HCT116 (cell line): ENCODE results near the gene CLPX. TPM values are rescaled to one million over a fixed set of nuclear protein-coding genes. Genes with fewer than 3 reads are reported as not detected.
A peak's percentile ranks its signal among the peaks of the same experiment; 100 is the strongest.

ENCODE experiments used
- ATAC-seq: fragments of 200-7000 bp; cut with Tn5 transposase; 2 replicates; pipeline ENCODE4 v1.9.1; 2020; ENCODE audit warnings: mild to moderate bottlenecking, moderate library complexity
- BruUV-seq: library from RNA; stranded (reverse); fragments of 400-500 nt; replicated peaks from 2 replicates; lab custom pipeline; 2021; lab: Mats Ljungman, UMichigan
- CTCF ChIA-PET: fragments of 300-600 bp; sonication (Branson Sonifier 250); formaldehyde crosslinking; loops from one replicate; lab custom pipeline; 2021; ENCODE audit warnings: antibody characterized with exemption; lab: Charles Lee
- POLR2A ChIA-PET: fragments of 300-600, 350-600 bp; sonication (Branson Sonifier 250); formaldehyde crosslinking; loops from one replicate; lab custom pipeline; 2021; ENCODE audit warnings: antibody characterized with exemption; lab: Charles Lee
- RAD21 ChIA-PET, 2 experiments: fragments of 300-600 bp; sonication (Branson Sonifier 250); formaldehyde crosslinking; loops; one replicate each; lab custom pipeline; 2023; ENCODE audit warnings: low total read pairs in 2 of 2; ENCODE audit not compliant: uncharacterized antibody in 2 of 2, unreplicated experiment in 2 of 2, low non-redundant PET in 1 of 2; lab: Charles Lee
- DNase-seq: peaks from one replicate; pipeline ENCODE4 v3.0.0-alpha.2; 2010; ENCODE audit warnings: low read depth, low spot score
- H2AFZ ChIP-seq: fragments of 200-600 bp; shearing (Covaris generic), sonication (generic); 2 replicates; pipeline ENCODE4 v1.6.1; 2017; ENCODE audit warnings: low read depth, mixed run types, mixed read lengths, antibody characterized with exemption, low read length; ENCODE audit not compliant: poor library complexity, severe bottlenecking
- H3K27ac ChIP-seq: 2 replicates; pipeline ENCODE4 v1.5.1; 2012; ENCODE audit warnings: low read depth, low read length
- H3K27me3 ChIP-seq: fragments of 200-600 bp; sonication (generic); 2 replicates; pipeline ENCODE4 v1.6.1; 2016; ENCODE audit warnings: mixed run types, low read length, mixed read lengths; ENCODE audit not compliant: insufficient read depth
- H3K36me3 ChIP-seq, 2 experiments: fragments of 200-500 bp in 1 of 2; fragments of 200-600 bp in 1 of 2; sonication (Bioruptor generic) in 1 of 2; sonication (generic) in 1 of 2; 2 replicates each; pipeline versions ENCODE4 v1.5.1 to v1.6.1; 2014 to 2016; ENCODE audit warnings: low read length in 2 of 2, inconsistent platforms in 1 of 2, mixed read lengths in 1 of 2, mixed run types in 1 of 2; ENCODE audit not compliant: insufficient read depth in 2 of 2, control insufficient read depth in 1 of 2
- H3K4me1 ChIP-seq, 2 experiments: fragments of 200-600 bp in 1 of 2; sonication (generic) in 1 of 2; 2 replicates each; pipeline versions ENCODE4 v1.5.1 to v1.6.1; 2012 to 2017; ENCODE audit warnings: low read length in 2 of 2, inconsistent platforms in 1 of 2, mild to moderate bottlenecking in 1 of 2, mixed read lengths in 1 of 2, mixed run types in 1 of 2, moderate library complexity in 1 of 2; ENCODE audit not compliant: insufficient read depth in 2 of 2, control insufficient read depth in 1 of 2
- H3K4me2 ChIP-seq: fragments of 200-600 bp; sonication (generic); 2 replicates; pipeline ENCODE4 v1.6.1; 2017; ENCODE audit warnings: mixed run types, low read length, mixed read lengths
- H3K4me3 ChIP-seq, 2 experiments: fragments of 200-600 bp in 1 of 2; sonication (generic) in 1 of 2; replicated peaks in 1 of 2; 2 replicates each; pipeline ENCODE4 v1.5.1; 2011 to 2016; ENCODE audit warnings: low read length in 2 of 2, control low read depth in 1 of 2, low read depth in 1 of 2, mild to moderate bottlenecking in 1 of 2, mixed read lengths in 1 of 2, mixed run types in 1 of 2
- H3K79me2 ChIP-seq: fragments of 200-600 bp; sonication (generic); 2 replicates; pipeline ENCODE4 v1.6.1; 2017; ENCODE audit warnings: mild to moderate bottlenecking, mixed run types, low read length, moderate library complexity, mixed read lengths; ENCODE audit not compliant: insufficient read depth
- H3K9ac ChIP-seq: fragments of 200-600 bp; sonication (generic); 2 replicates; pipeline ENCODE4 v1.6.1; 2016; ENCODE audit warnings: low read length, mixed read lengths
- H3K9me2 ChIP-seq: fragments of 200-600 bp; sonication (generic), shearing (Covaris generic); 2 replicates; pipeline ENCODE4 v1.6.1; 2017; ENCODE audit warnings: mixed run types, mild to moderate bottlenecking, moderate library complexity; ENCODE audit not compliant: insufficient read depth
- H3K9me3 ChIP-seq, 2 experiments: fragments of 200-500 bp in 1 of 2; fragments of 200-600 bp in 1 of 2; sonication (Bioruptor generic) in 1 of 2; sonication (generic) in 1 of 2; 2 replicates each; pipeline ENCODE4 v1.6.1; 2014 to 2017; ENCODE audit warnings: low read length in 2 of 2, mixed read lengths in 2 of 2, inconsistent platforms in 1 of 2, low read depth in 1 of 2, mild to moderate bottlenecking in 1 of 2, mixed run types in 1 of 2, moderate library complexity in 1 of 2; ENCODE audit not compliant: control insufficient read depth in 1 of 2, insufficient read depth in 1 of 2
- H4K20me1 ChIP-seq: fragments of 200-600 bp; sonication (generic), shearing (Covaris generic); 2 replicates; pipeline ENCODE4 v1.6.1; 2017; ENCODE audit warnings: mixed run types, mild to moderate bottlenecking, moderate library complexity; ENCODE audit not compliant: insufficient read depth
- EGR1 ChIP-seq: IDR thresholded peaks from 2 replicates; pipeline ENCODE4 v1.6.1; 2012; ENCODE audit warnings: low read depth
- EZH2 ChIP-seq: fragments of 200-600 bp; sonication (generic); IDR thresholded peaks from 2 replicates; pipeline ENCODE4 v1.6.1; 2017; ENCODE audit warnings: antibody characterized with exemption, mixed run types
- FOSL1 ChIP-seq: IDR thresholded peaks from 2 replicates; pipeline ENCODE4 v1.6.1; 2012; ENCODE audit warnings: low read depth
- POLR2AphosphoS5 ChIP-seq: IDR thresholded peaks from 2 replicates; pipeline ENCODE4 v1.6.1; 2011; ENCODE audit warnings: mild to moderate bottlenecking, low read depth, low read length, moderate library complexity
- SP1 ChIP-seq: IDR thresholded peaks from 2 replicates; pipeline ENCODE4 v1.6.1; 2012; ENCODE audit warnings: low read depth
- TCF7L2 ChIP-seq: IDR thresholded peaks from 2 replicates; pipeline ENCODE4 v1.7.0; 2011; ENCODE audit warnings: borderline replicate concordance, inconsistent platforms; ENCODE audit not compliant: insufficient read depth, insufficient read length; ENCODE audit errors: extremely low read depth
- intact Hi-C: fragments of 100-400 bp; cut with micrococcal nuclease; formaldehyde crosslinking; loops from 2 replicates; pipeline ENCODE4 v1.10.0; 2022
- total RNA-seq: library from RNA; stranded (reverse); gene quantifications from one replicate; pipeline ENCODE4 v1.2.1, GENCODE V29; 2021; ENCODE audit not compliant: unreplicated experiment
- TF ChIP-seq, protein P1 (sequence below): IDR thresholded peaks from 2 replicates; pipeline ENCODE4 v1.6.1; 2012; ENCODE audit warnings: low read depth

Gene CLPX
- total RNA-seq, 1 experiment from 2014 or later, result 64.1 TPM

DNA sequence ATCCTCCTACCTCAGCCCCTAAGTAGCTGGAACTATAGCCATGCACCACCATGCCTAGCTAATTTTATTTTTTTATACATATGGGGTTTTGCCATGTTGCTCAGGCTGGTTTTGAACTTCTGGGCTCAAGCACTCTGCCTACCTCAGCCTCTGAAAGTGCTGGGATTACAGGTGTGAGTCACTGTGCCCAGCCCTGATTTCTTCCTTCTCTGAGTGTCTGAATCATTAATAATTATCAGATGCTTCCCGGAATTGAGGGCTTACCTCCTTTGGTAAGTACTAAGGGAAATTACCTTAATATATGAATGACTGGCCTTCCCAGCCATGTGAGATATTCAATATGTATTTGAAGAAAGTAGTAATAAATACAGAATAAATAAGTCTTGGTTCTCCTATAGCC lies 7.2 kb downstream of the CLPX start:
- POLR2A ChIA-PET, result no interaction called here
- Histone ChIP-seq H3K79me2 (peaks cover 52% of the 10 kb centered on the region), H3K4me3 (no peak overlapping the region), H3K4me1 (peaks cover 0 to 8% of the 10 kb centered on the region in 2 experiments; a peak in 1 of 4 replicates), H3K36me3 (peaks cover 35 to 37% of the 10 kb centered on the region in 2 experiments), H3K9me2 (no peaks in the 10 kb centered on the region), H2AFZ (no peak overlapping the region), H3K9me3 (no peaks in the 10 kb centered on the region), H3K9ac (no peak overlapping the region), H3K27ac (no peak overlapping the region), H3K4me2 (no peak overlapping the region), H4K20me1 (no peaks in the 10 kb centered on the region), H3K27me3 (no peaks in the 10 kb centered on the region)
- CTCF ChIA-PET, result no interaction called here
- no TSS peak for BruUV-seq
- intact Hi-C loops, result loop anchor here (5.0 kb wide), 1 partner anchor 126 kb away; no protein-coding TSS in a partner anchor
- no peak for ATAC-seq
- RAD21 ChIA-PET, result no interaction called here
- TF ChIP-seq TCF7L2, result no peak
- peak; percentile 25; the same call in 1 of the 2 replicates for TF ChIP-seq FOSL1
- no peak for TF ChIP-seq SP1
- TF ChIP-seq, protein P1, sequence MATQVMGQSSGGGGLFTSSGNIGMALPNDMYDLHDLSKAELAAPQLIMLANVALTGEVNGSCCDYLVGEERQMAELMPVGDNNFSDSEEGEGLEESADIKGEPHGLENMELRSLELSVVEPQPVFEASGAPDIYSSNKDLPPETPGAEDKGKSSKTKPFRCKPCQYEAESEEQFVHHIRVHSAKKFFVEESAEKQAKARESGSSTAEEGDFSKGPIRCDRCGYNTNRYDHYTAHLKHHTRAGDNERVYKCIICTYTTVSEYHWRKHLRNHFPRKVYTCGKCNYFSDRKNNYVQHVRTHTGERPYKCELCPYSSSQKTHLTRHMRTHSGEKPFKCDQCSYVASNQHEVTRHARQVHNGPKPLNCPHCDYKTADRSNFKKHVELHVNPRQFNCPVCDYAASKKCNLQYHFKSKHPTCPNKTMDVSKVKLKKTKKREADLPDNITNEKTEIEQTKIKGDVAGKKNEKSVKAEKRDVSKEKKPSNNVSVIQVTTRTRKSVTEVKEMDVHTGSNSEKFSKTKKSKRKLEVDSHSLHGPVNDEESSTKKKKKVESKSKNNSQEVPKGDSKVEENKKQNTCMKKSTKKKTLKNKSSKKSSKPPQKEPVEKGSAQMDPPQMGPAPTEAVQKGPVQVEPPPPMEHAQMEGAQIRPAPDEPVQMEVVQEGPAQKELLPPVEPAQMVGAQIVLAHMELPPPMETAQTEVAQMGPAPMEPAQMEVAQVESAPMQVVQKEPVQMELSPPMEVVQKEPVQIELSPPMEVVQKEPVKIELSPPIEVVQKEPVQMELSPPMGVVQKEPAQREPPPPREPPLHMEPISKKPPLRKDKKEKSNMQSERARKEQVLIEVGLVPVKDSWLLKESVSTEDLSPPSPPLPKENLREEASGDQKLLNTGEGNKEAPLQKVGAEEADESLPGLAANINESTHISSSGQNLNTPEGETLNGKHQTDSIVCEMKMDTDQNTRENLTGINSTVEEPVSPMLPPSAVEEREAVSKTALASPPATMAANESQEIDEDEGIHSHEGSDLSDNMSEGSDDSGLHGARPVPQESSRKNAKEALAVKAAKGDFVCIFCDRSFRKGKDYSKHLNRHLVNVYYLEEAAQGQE, result no peak
- TF ChIP-seq EGR1, result no peak
- TF ChIP-seq EZH2, result no peak
- no peak for TF ChIP-seq POLR2AphosphoS5
- no peak for DNase-seq
